KOPT-K1 (cell line): ENCODE data around the gene RAMACL.
"Not testable (repeated sequence)": the region's sequence is repeated elsewhere in the genome, so short reads cannot be mapped to it uniquely, and the experiment has no call there.

ENCODE experiments used
- H3K27ac ChIP-seq: fragments of 200-600 bp; sonication (generic); 2 replicates; pipeline ENCODE4 v1.5.1; 2016; ENCODE audit warnings: antibody characterized with exemption, mild to moderate bottlenecking, low read depth, low read length; ENCODE audit not compliant: poor library complexity, severe bottlenecking
- H3K36me3 ChIP-seq: fragments of 200-600 bp; sonication (generic); 2 replicates; pipeline ENCODE4 v1.5.1; 2017; ENCODE audit warnings: antibody characterized with exemption, mild to moderate bottlenecking, low read length, moderate library complexity; ENCODE audit not compliant: insufficient read depth
- H3K9me3 ChIP-seq: fragments of 200-600 bp; sonication (generic); 2 replicates; pipeline ENCODE4 v1.5.1; 2017; ENCODE audit warnings: antibody characterized with exemption, low read length, mild to moderate bottlenecking; ENCODE audit not compliant: insufficient read depth, poor library complexity, severe bottlenecking

The RAMACL gene

GRCh38 chr6:166546653-166547052, 39.8 kb downstream of the RAMACL start:
- no peaks in the 10 kb centered on the region for H3K9me3 ChIP-seq

GRCh38 chr6:166545156-166546034, 41.1 kb downstream of the RAMACL start:
- Histone ChIP-seq H3K36me3 (no peaks in the 10 kb centered on the region), H3K9me3 (no peaks in the 10 kb centered on the region)

More at GRCh38 chr6:166546653-166547052, 39.8 kb downstream of the RAMACL start:
- Histone ChIP-seq H3K36me3 (no peaks in the 10 kb centered on the region), H3K27ac (no peak overlapping the region)

GRCh38 chr6:166544296-166544605, 42.2 kb downstream of the RAMACL start:
- Histone ChIP-seq H3K9me3 (no peaks in the 10 kb centered on the region), H3K36me3 (no peaks in the 10 kb centered on the region), H3K27ac (no peak overlapping the region)

More at GRCh38 chr6:166545156-166546034, 41.1 kb downstream of the RAMACL start:
- no peak overlapping the region for H3K27ac ChIP-seq

GRCh38 chr6:166543603-166544295, 42.7 kb downstream of the RAMACL start:
- Histone ChIP-seq H3K36me3 (no peaks in the 10 kb centered on the region), H3K27ac (no peak overlapping the region), H3K9me3 (no peaks in the 10 kb centered on the region)

GRCh38 chr6:166542580-166542912, 43.9 kb downstream of the RAMACL start:
- Histone ChIP-seq H3K9me3 (no peaks in the 10 kb centered on the region), H3K27ac (no peak overlapping the region), H3K36me3 (no peaks in the 10 kb centered on the region)

- H3K27ac ChIP-seq, result no peak overlapping the region
- no peaks in the 10 kb centered on the region for H3K9me3 ChIP-seq
Measured at GRCh38 chr6:166541876-166542579, 44.5 kb downstream of the RAMACL start.

GRCh38 chr6:166541366-166541765, 45.1 kb downstream of the RAMACL start:
- H3K36me3 ChIP-seq, result no peaks in the 10 kb centered on the region
- no peak overlapping the region for H3K27ac ChIP-seq
- no peaks in the 10 kb centered on the region for H3K9me3 ChIP-seq

More at GRCh38 chr6:166541876-166542579, 44.5 kb downstream of the RAMACL start:
- H3K36me3 ChIP-seq, result no peaks in the 10 kb centered on the region

- no peaks in the 10 kb centered on the region for H3K36me3 ChIP-seq
- H3K27ac ChIP-seq, result no peak overlapping the region
- H3K9me3 ChIP-seq, result no peaks in the 10 kb centered on the region
Measured at GRCh38 chr6:166540631-166541331, 45.7 kb downstream of the RAMACL start.

- Histone ChIP-seq H3K27ac (no peak overlapping the region), H3K9me3 (no peaks in the 10 kb centered on the region), H3K36me3 (no peaks in the 10 kb centered on the region)
Measured at GRCh38 chr6:166539543-166539942, 46.9 kb downstream of the RAMACL start.

- not testable (repeated sequence) for H3K9me3 ChIP-seq, H3K36me3 ChIP-seq, H3K27ac ChIP-seq
Measured at GRCh38 chr6:166539011-166539385, 47.5 kb downstream of the RAMACL start.

GRCh38 chr6:166538297-166539010, 48.0 kb downstream of the RAMACL start:
- Histone ChIP-seq H3K27ac (no peak overlapping the region), H3K9me3 (no peaks in the 10 kb centered on the region), H3K36me3 (no peaks in the 10 kb centered on the region)

GRCh38 chr6:166534658-166535406, 51.6 kb downstream of the RAMACL start:
- H3K36me3 ChIP-seq, result no peaks in the 10 kb centered on the region
- H3K9me3 ChIP-seq, result no peaks in the 10 kb centered on the region
- H3K27ac ChIP-seq, result no peak overlapping the region

- Histone ChIP-seq H3K36me3 (no peaks in the 10 kb centered on the region), H3K27ac (no peak overlapping the region), H3K9me3 (no peaks in the 10 kb centered on the region)
Measured at GRCh38 chr6:166533205-166533824, 53.2 kb downstream of the RAMACL start.
